Thyroid gland (tissue), 4 donors: Measurements from ENCODE around the gene OLA1. TPM values are rescaled to one million over a fixed set of nuclear protein-coding genes. Genes with fewer than 3 reads are reported as not detected.

Experiments used
- DNase-seq, 2 donors: peaks; one replicate each; pipeline ENCODE4 v3.0.0-alpha.2; 2019
- H3K27ac ChIP-seq, 3 donors: fragments of 200-600 bp; sonication (generic); 1 replicate in 2 of 3; 2 replicates in 1 of 3; pipeline ENCODE4 v1.5.1; 2016 to 2019; ENCODE audit warnings: mild to moderate bottlenecking in 1 of 3, moderate library complexity in 1 of 3
- H3K27me3 ChIP-seq: fragments of 200-600 bp; sonication (generic); one replicate; pipeline ENCODE4 v1.5.1; 2019
- H3K36me3 ChIP-seq, 2 donors: fragments of 200-600 bp; sonication (generic); one replicate each; pipeline ENCODE4 v1.5.1; 2016 to 2019
- H3K4me1 ChIP-seq, 2 donors: fragments of 200-600 bp; sonication (generic); one replicate each; pipeline ENCODE4 v1.5.1; 2017 to 2019
- H3K4me3 ChIP-seq, 3 donors: fragments of 200-600 bp; sonication (generic); replicated peaks in 1 of 3; 1 replicate in 2 of 3; 2 replicates in 1 of 3; pipeline ENCODE4 v1.5.1; 2016; ENCODE audit warnings: mild to moderate bottlenecking in 1 of 3
- H3K9me3 ChIP-seq: fragments of 200-600 bp; sonication (generic); one replicate; pipeline ENCODE4 v1.5.1; 2017
- POLR2A ChIP-seq, 2 donors: fragments of 450-650 bp; IDR thresholded peaks; one replicate each; pipeline ENCODE4 v1.6.1; 2017; ENCODE audit warnings: antibody characterized with exemption in 2 of 2, mild to moderate bottlenecking in 2 of 2, moderate library complexity in 1 of 2
- WGBS, 2 donors: methylation state at CpG; one replicate each; pipeline ENCODE4 v1.1.5; 2017; 5-methylcytosine and 5-hydroxymethylcytosine counted together
- intact Hi-C: fragments of 100-400 bp; cut with DNase I; formaldehyde crosslinking; loops from one replicate; pipeline ENCODE4 v1.15.1; 2023
- total RNA-seq, 4 donors: library from RNA; depleted of rRNA; stranded (reverse); fragments of >200 nt; gene quantifications; one replicate each; pipeline ENCODE4 v1.2.3, GENCODE V29; 2016
- TF ChIP-seq, protein P1 (sequence below), 6 experiments: fragments of 200-600 bp in 3 of 6; fragments of 450-650 bp in 3 of 6; sonication (generic) in 3 of 6; IDR thresholded peaks; one replicate each; pipeline ENCODE4 v1.5.1; 2016 to 2019; ENCODE audit warnings: antibody characterized with exemption in 6 of 6, mild to moderate bottlenecking in 2 of 6, inconsistent platforms in 1 of 6, moderate library complexity in 1 of 6

Gene OLA1
- total RNA-seq, 4 donors from 2014 or later, result 51.8 to 68.5 (median 53.5) TPM

DNA sequence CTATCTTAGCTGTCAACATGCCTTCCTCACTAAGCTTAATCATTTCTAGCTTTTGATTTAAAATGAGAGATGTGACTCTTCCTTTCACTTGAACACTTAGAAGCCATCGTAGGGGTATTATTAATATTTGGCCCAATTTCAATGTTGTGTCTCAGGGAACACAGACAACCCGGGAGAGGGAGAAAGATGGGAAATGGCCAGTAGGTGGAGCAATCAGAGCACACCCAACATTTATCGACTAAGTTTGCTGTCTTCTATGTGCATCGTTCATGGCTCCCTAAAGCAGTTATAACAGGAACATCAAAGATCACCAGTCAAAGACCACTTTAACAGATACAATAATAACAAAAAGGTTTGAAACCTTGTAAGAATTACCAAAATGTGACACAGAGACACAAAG is 110.2 kb downstream of the OLA1 start:
- intact Hi-C loops, result no loop called here
- Histone ChIP-seq H3K9me3 (no peaks in the 10 kb centered on the region), H3K4me3 (no peak overlapping the region), H3K36me3 (no peaks in the 10 kb centered on the region), H3K27ac (no peak overlapping the region), H3K27me3 (no peaks in the 10 kb centered on the region), H3K4me1 (no peaks in the 10 kb centered on the region)
- DNase-seq, result no peak
- WGBS, 2 donors, result 71 to 79% methylated on average over 4 of the region's 4 CpGs
- TF ChIP-seq, protein P1, sequence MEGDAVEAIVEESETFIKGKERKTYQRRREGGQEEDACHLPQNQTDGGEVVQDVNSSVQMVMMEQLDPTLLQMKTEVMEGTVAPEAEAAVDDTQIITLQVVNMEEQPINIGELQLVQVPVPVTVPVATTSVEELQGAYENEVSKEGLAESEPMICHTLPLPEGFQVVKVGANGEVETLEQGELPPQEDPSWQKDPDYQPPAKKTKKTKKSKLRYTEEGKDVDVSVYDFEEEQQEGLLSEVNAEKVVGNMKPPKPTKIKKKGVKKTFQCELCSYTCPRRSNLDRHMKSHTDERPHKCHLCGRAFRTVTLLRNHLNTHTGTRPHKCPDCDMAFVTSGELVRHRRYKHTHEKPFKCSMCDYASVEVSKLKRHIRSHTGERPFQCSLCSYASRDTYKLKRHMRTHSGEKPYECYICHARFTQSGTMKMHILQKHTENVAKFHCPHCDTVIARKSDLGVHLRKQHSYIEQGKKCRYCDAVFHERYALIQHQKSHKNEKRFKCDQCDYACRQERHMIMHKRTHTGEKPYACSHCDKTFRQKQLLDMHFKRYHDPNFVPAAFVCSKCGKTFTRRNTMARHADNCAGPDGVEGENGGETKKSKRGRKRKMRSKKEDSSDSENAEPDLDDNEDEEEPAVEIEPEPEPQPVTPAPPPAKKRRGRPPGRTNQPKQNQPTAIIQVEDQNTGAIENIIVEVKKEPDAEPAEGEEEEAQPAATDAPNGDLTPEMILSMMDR (IDR thresholded peaks at IDR 0.05), result peak in 1 of 6 experiments; percentile 11
- TF ChIP-seq POLR2A (IDR thresholded peaks at IDR 0.05), result no peak

- H3K27ac ChIP-seq, result no peak overlapping the region
- no peaks in the 10 kb centered on the region for H3K9me3 ChIP-seq
- 95 to 96% methylated on average over 3 of the region's 3 CpGs for WGBS, 2 donors
- H3K27me3 ChIP-seq, result no peaks in the 10 kb centered on the region
- H3K4me3 ChIP-seq, result no peak overlapping the region
- no peak for TF ChIP-seq POLR2A (IDR thresholded peaks at IDR 0.05)
- TF ChIP-seq, protein P1 (IDR thresholded peaks at IDR 0.05), result no peak
- H3K36me3 ChIP-seq, result no peaks in the 10 kb centered on the region
- no peak for DNase-seq
- intact Hi-C loops, result no loop called here
- no peaks in the 10 kb centered on the region for H3K4me1 ChIP-seq
Observed at GRCh38 chr2:174135981-174136380, 112.4 kb downstream of the OLA1 start.

DNA sequence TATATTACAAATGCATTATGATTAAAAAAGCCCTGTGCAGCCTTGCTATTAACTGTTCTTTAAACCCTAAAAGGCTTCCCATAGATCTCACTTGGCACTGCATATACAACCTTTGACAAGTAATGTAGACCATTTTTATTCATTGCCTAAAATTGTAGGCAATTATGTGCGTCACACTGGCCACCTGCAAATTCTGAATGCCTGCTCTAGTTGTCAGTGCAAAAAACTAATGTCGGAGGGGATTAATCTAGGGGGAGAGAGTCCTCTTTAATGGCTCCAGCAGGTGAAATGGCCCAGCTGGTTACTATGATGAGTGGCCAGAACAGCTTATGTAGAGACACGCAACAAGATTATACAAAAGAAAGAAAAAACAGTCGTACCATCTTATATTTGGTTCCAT is 123.2 kb downstream of the OLA1 start:
- no peaks in the 10 kb centered on the region for H3K36me3 ChIP-seq
- H3K9me3 ChIP-seq, result no peaks in the 10 kb centered on the region
- DNase-seq, result no peak
- 94 to 97% methylated on average over 4 of the region's 4 CpGs for WGBS, 2 donors
- no peaks in the 10 kb centered on the region for H3K27me3 ChIP-seq
- TF ChIP-seq, protein P1 (IDR thresholded peaks at IDR 0.05), result no peak
- TF ChIP-seq POLR2A (IDR thresholded peaks at IDR 0.05), result no peak
- no peak overlapping the region for H3K4me3 ChIP-seq
- intact Hi-C loops, result no loop called here
- H3K4me1 ChIP-seq, result peaks cover 0 to 9% of the 10 kb centered on the region in 2 donors
- no peak overlapping the region for H3K27ac ChIP-seq

- TF ChIP-seq, protein P1 (IDR thresholded peaks at IDR 0.05), result no peak
- no peak for TF ChIP-seq POLR2A (IDR thresholded peaks at IDR 0.05)
- intact Hi-C loops, result no loop called here
- Histone ChIP-seq H3K4me1 (peaks cover 0 to 9% of the 10 kb centered on the region in 2 donors), H3K4me3 (no peak overlapping the region), H3K27ac (no peak overlapping the region), H3K27me3 (no peaks in the 10 kb centered on the region), H3K36me3 (no peaks in the 10 kb centered on the region), H3K9me3 (no peaks in the 10 kb centered on the region)
- DNase-seq, result no peak
- WGBS, 2 donors, result 68 to 72% methylated on average over 5 of the region's 5 CpGs
Observed at GRCh38 chr2:174124181-174124580, 124.2 kb downstream of the OLA1 start.

DNA sequence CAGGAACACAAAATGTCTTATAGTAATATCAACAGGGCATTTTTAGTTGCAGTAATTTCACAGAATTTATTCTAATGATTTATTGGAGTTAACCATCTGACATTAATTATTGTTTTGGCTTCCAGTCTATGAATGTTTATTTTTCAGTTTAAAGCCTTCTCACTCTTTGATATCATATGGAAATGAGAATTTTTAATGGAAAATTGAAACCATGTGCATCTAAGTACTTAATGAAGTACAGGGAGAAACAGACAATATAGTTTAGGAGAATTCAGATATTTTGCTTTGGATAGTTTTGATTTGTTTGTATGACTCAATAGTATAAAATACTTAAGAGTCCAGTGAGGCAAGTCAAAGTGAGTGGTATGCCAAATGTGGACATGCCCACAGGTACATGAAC is 126.1 kb downstream of the OLA1 start:
- H3K4me1 ChIP-seq, result peaks cover 0 to 9% of the 10 kb centered on the region in 2 donors
- H3K9me3 ChIP-seq, result no peaks in the 10 kb centered on the region
- no peaks in the 10 kb centered on the region for H3K36me3 ChIP-seq
- H3K27ac ChIP-seq, result no peak overlapping the region
- intact Hi-C loops, result no loop called here
- no peak overlapping the region for H3K4me3 ChIP-seq
- no peaks in the 10 kb centered on the region for H3K27me3 ChIP-seq
- no peak for DNase-seq
- TF ChIP-seq POLR2A (IDR thresholded peaks at IDR 0.05), result no peak
- TF ChIP-seq, protein P1 (IDR thresholded peaks at IDR 0.05), result no peak
